ENCODE results near the gene FAM219B. TPM values are rescaled to one million over a fixed set of nuclear protein-coding genes. Genes with fewer than 3 reads are reported as not detected.

Gene FAM219B, protein sequence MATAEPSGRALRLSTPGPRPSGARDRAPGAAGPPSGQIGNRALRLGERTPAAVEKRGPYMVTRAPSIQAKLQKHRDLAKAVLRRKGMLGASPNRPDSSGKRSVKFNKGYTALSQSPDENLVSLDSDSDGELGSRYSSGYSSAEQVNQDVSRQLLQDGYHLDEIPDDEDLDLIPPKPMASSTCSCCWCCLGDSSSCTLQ
- 10 to 100 TPM; 66.0 to 84.7 TPM for total RNA-seq
- polyA plus RNA-seq (ENCODE audit: insufficient read length in 6 of 6): 10 to 100 TPM; 59.2 to 63.2 (median 60.3) TPM
- long read RNA-seq, donor 1, transcript FAM219B-201 (5 exons, 3,550 nt): major isoform, 13 of 15 reads
- long read RNA-seq, donor 1, partial matches to known transcripts: 0 of 15 reads
- long read RNA-seq, donor 1, other reads (novel, unspliced or antisense): 0 of 15 reads
- long read RNA-seq, donor 2, transcript FAM219B-201 (5 exons, 3,550 nt): major isoform, 6 of 14 reads
- long read RNA-seq, donor 2, transcript FAM219B-217 (4 exons, 3,219 nt): minor isoform, 5 of 14 reads
- long read RNA-seq, donor 2, partial matches to known transcripts: 0 of 14 reads
- long read RNA-seq, donor 2, other reads (novel, unspliced or antisense): 0 of 14 reads
- long read RNA-seq, donor 3, full-length matches to known transcripts: 6 of 6 reads
- long read RNA-seq, donor 3, partial matches to known transcripts: 0 of 6 reads
- long read RNA-seq, donor 3, other reads (novel, unspliced or antisense): 0 of 6 reads
- long read RNA-seq, donor 4, partial matches to known transcripts: 3 of 26 reads
- long read RNA-seq, donor 4, other reads (novel, unspliced or antisense): 16 of 26 reads
- long read RNA-seq, donor 5, transcript FAM219B-217 (4 exons, 3,219 nt): minor isoform, 5 of 17 reads
- long read RNA-seq, donor 5, transcript FAM219B-201 (5 exons, 3,550 nt): major isoform, 7 of 17 reads
- long read RNA-seq, donor 5, partial matches to known transcripts: 0 of 17 reads
- long read RNA-seq, donor 5, other reads (novel, unspliced or antisense): 0 of 17 reads
- long read RNA-seq, donor 6, transcript FAM219B-201 (5 exons, 3,550 nt): major isoform, 5 of 10 reads
- long read RNA-seq, donor 6, partial matches to known transcripts: 0 of 10 reads
- long read RNA-seq, donor 6, other reads (novel, unspliced or antisense): 0 of 10 reads
- long read RNA-seq, donor 7, partial matches to known transcripts: 0 of 9 reads
- long read RNA-seq, donor 7, other reads (novel, unspliced or antisense): 0 of 9 reads
- long read RNA-seq, donor 8, partial matches to known transcripts: 0 of 7 reads
- long read RNA-seq, donor 8, other reads (novel, unspliced or antisense): 0 of 7 reads
- long read RNA-seq, donor 9: 0 reads
- long read RNA-seq, donor 10, partial matches to known transcripts: 1 of 24 reads
- long read RNA-seq, donor 10, other reads (novel, unspliced or antisense): 15 of 24 reads
- long read RNA-seq, donor 11: 0 reads
- long read RNA-seq, donor 12, partial matches to known transcripts: 0 of 7 reads
- long read RNA-seq, donor 12, other reads (novel, unspliced or antisense): 0 of 7 reads

DNA sequence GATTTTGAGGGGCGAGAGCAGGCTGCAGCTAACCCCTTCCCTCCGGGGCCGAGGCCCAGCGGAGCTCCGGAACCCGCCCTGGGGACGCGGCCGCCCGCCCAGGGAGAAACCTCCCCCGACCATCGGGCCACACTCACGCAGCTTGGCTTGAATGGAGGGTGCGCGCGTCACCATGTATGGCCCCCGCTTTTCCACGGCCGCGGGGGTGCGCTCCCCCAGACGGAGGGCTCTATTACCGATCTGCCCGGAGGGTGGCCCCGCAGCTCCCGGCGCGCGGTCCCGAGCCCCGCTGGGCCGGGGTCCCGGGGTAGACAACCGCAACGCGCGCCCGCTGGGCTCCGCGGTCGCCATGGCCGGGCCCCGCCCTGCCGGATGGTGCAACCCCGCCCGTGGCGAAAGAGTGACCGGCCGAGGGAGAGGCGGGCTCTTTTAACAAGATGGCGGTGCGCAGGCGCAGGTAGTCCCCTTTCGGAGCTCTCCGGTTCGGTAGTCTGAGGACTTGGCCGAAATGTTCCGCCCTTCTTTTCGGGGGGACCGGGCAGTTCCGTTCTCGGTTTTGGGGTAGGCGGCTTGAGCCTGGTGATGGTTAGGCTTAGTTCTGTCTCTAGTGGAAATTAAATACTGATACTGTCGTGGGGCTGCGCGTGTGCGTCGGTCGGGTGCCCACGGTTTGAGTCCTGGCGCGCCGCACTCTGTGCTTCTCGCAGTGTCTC lies at the start of gene FAM219B:
FAM219B (minus strand) TSS at position 402 of the 713 bp plus-strand sequence; CDS start at position 351, 51 bp downstream.
- intact Hi-C loops (cut with DNase I): no loop called here
- Histone ChIP-seq H3K9me3 (no peaks in the 10 kb centered on the region), H3K27me3 (no peaks in the 10 kb centered on the region), H3K36me3 (peaks cover 0 to 34% of the 10 kb centered on the region in 2 donors), H3K27ac (peak within 1 kb of the TSS; percentile 90 to 95), H3K4me3 (peak within 1 kb of the TSS; percentile 66 to 97), H3K4me1 (peaks cover 13 to 40% of the 10 kb centered on the region in 2 donors)
- DNase-seq (peak; percentile 83 to 99 (median 94)), ATAC-seq (peak; percentile 96)
- TF ChIP-seq CTCF (IDR thresholded peaks at IDR 0.05): no peak

GRCh38 chr15:74955796-74956647 lies 49.4 kb upstream of the FAM219B start:
- peak; percentile 62 to 94 (median 84) for DNase-seq
- Histone ChIP-seq H3K36me3 (no peaks in the 10 kb centered on the region), H3K4me3 (peak overlapping the region; percentile 57 to 59), H3K27me3 (peaks cover 0 to 61% of the 10 kb centered on the region in 2 donors), H3K27ac (peak overlapping the region; percentile 77 to 90), H3K4me1 (peaks cover 19 to 53% of the 10 kb centered on the region in 2 donors), H3K9me3 (no peaks in the 10 kb centered on the region)
- peak; percentile 21 to 33 for TF ChIP-seq CTCF (IDR thresholded peaks at IDR 0.05)
- intact Hi-C loops (cut with DNase I): loop anchor here in 1 of 2 donors (10.0 kb wide), 1 partner anchor 321 kb away; no protein-coding TSS in a partner anchor
- peak; percentile 66 for ATAC-seq

DNA sequence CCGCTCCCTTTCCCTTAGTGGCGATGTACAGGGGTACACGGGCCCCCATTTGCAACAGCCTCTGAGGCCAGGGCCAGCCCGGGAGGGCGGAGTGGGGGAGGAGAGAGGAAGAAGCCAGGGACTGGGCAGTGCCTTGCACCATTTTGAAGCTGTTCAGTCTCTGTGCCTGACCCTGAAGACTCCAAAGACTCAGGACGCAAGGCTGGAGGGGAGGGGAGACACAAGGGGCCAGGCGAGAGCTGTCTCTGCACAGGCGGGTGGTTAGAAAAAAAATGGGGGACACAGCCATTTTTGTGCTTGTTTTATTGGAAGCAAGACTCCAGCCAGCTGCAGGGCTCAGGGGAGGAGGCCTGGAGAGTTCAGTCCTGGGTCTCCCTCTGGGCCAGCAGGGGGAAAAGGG lies 48.4 kb upstream of the FAM219B start:
- H3K27me3 ChIP-seq: peaks cover 0 to 51% of the 10 kb centered on the region in 2 donors
- H3K4me3 ChIP-seq: peak overlapping the region in 1 of 2 donors; percentile 59
- H3K9me3 ChIP-seq: no peaks in the 10 kb centered on the region
- no peaks in the 10 kb centered on the region for H3K36me3 ChIP-seq
- no peak overlapping the region for H3K27ac ChIP-seq
- no peak for TF ChIP-seq CTCF (IDR thresholded peaks at IDR 0.05)
- intact Hi-C loops (cut with DNase I): loop anchor here in 1 of 2 donors (10.0 kb wide), 1 partner anchor 320 kb away; no protein-coding TSS in a partner anchor
- no peak for ATAC-seq
- DNase-seq: no peak
- peaks cover 19 to 53% of the 10 kb centered on the region in 2 donors for H3K4me1 ChIP-seq

All from left lung (tissue), 14 donors.